ENCODE measurements around the gene ZNF521.

ZNF521 gene

GRCh38 chr18:25244924-25245698, 106.9 kb downstream of the ZNF521 start:
- DNase-seq: no peak

DNA sequence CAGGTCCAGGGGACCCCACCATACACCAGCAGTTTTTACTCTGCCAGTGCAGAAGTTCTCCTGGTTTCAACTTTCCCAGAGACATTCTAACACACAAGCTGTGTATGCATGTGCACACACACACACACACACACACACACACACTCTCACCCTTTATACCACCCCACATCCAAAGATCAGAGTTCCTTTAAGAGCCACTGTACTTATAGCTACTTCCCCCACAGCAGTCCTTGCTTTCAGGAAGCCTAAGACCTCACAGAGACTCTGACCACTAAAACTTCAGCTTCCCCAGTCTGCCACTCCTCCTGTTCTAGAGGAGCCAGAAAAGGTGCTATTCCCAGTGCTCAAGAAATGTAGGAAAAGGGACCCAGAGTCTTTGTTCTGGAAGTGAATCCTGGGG, 107.8 kb downstream of the ZNF521 start:
- DNase-seq: no peak

DNA sequence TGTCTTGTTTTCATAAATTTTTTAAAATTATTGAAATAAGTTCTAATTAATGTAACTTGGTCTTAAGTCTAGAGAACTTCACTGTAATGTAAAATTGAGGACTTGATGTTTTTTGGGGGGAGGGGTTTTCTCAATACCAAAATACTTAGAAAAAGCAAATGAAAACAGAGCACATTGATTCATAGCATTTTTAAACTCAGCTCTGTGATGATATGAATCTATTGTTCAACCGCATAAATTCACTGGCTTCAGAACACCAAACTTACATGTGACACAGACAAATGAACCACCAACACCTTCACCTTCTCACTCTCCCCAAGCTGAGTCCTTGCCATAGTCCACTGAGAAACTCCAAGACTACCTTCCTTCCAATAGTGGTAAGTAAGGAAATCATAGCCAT, 108.2 kb downstream of the ZNF521 start:
- no peak for DNase-seq

- DNase-seq: no peak
These were observed 108.7 kb downstream of the ZNF521 start for GRCh38 chr18:25243257-25243656.

DNA sequence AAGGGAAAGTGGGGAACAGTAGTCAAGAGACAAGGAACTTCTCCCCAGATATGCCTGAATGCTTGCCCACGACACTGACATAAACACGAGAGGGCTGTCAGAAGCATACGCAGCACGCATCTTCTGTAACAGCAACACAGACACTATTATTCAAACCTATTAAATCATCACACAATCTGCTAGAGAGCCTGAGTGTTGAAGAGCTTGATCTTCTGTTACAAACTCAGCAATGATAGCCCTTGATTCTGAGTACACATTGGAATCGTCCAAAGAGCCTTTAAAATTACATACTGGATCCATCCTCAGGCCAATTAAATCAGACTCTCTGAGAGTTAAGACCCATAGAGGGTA, 111.6 kb downstream of the ZNF521 start:
- no peak for DNase-seq

DNA sequence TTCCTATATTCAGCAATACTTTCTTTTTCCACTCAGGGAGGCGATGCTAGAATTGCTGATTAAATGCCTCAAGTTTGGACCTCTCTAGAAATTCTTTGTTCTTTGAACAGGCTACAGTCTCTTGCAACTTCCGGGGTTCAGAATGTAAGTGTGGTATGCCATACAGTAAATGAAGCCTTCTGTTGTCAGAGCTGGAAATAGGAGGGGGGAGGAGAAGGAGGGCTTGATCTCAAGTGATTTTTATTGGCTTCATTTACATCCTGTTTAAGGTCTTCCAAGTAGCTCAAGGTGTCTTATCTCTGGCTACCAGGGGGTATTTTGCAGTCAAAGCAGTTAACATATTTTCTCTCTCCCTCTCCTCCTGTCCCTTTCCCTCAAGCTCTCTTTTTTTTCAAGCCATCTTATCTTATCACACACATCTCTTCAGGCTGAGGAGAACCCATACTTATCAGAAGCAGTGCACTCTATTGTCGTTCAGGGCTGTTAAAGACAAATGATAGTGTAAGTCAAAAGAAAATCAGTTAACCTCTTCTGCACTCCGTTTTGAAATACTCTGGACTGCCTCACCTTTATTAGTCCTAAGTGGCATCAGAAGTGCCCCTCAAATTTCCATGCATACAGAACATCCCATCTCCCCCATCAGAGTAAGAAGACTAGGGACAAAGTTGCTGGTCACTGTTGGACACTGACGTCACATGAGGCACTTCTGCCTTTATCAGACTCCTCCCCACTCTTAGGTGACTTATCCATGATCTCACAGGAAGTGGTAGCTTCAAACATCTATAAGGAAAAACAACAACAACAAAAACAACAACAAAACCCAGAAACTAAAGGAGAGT, 112.2 kb downstream of the ZNF521 start:
- DNase-seq: no peak

GRCh38 chr18:25239151-25239550, 112.8 kb downstream of the ZNF521 start:
- no peak for DNase-seq

DNA sequence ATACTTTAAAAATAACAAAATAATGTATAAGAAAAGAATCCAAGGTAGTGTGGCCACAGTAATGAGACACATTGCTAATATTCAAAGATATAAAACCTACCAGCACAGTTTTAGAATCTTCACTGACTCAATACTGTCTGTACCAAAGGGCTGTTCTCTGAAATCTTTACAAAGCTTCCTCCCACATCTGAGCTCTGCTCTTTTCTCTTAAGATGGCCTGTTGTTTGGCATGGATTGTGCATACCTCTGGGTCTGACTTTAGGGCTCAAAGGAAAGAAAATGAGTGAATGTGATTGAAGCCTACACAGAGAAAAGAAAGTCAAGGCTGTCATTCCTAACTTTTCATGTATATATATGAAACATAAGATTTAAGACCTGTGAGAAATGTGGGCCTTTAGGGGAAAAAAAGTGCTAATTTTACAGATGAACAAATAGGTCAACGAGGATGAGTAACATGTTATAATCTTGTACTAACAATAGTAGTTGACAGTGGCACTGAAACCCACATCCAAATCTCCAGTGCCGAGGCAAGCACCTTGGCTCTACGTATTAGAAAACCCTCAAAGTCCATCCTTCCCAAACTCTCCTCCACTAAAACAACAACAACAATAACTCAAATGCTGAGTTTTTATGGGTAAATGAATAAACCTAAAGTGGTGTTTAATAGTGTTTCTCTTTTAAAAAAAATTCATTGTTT, 114.2 kb downstream of the ZNF521 start:
- no peak for DNase-seq

DNA sequence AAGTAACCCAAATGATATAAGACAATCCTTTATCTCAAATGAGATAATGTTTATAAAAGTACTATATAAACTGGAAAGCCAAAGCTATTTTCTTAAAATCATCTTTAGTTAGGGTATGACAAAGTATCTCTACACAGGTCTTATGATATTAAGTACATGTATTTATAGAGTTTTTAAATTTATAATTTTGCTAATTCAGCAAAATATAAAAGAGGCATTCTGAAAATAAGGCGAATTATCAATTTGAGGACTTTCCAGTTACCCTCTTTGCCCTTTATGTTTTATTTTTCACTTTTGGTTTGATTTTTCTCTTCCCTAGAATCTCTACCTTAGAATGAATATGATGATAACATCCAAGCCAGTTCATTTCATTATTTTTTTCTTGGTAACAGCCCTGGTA, 115.2 kb downstream of the ZNF521 start:
- no peak for DNase-seq

DNA sequence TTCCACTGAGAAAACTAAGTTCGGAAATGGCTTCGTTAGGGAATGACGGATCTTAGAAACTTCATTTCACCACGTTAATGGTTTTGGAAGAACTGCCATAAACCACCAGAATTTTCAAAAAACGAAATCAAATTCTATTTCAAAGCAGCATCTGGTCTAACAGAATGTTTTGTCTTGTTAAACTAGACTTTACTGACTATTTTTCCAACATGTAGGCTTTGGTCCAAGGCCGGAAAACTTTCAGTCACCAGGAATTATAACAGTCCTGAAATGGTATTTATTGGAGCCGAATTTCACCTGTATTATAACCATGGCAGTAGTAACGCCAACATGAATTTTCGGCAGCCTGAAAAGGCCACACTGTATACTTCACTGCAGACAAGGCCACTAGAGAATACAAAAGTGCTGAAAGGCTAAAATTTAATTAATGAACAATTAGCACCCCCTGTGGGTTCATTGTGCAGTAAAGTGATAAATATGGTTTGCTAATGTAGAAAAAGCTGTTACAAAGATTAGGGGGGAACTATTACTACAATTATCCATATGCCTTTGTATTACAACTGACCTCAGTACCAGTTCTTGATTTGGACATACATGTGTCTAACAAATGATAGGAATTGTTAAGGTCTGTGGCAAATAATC, 116.4 kb downstream of the ZNF521 start:
- DNase-seq: peak; percentile 20

GRCh38 chr18:25234740-25235345, 117.1 kb downstream of the ZNF521 start:
- no peak for DNase-seq

DNA sequence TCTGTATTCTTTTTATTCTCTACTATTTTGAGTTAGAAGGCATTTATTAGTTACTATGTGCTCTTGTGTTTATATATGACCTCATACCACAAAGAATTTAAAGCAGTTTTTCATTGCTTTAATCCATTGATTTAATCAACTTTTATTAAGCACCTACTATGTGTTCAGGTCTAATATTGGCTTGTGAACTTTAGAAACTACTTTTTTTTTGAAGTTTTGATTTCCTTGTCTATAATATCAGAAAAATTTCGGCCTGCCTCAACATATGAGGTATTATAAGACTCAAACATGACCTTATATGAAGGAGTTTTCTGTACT, 117.7 kb downstream of the ZNF521 start:
- no peak for DNase-seq

- no peak for DNase-seq
These were observed 118.2 kb downstream of the ZNF521 start for GRCh38 chr18:25233528-25234321.

GRCh38 chr18:25231327-25231691, 120.7 kb downstream of the ZNF521 start:
- DNase-seq: no peak

DNA sequence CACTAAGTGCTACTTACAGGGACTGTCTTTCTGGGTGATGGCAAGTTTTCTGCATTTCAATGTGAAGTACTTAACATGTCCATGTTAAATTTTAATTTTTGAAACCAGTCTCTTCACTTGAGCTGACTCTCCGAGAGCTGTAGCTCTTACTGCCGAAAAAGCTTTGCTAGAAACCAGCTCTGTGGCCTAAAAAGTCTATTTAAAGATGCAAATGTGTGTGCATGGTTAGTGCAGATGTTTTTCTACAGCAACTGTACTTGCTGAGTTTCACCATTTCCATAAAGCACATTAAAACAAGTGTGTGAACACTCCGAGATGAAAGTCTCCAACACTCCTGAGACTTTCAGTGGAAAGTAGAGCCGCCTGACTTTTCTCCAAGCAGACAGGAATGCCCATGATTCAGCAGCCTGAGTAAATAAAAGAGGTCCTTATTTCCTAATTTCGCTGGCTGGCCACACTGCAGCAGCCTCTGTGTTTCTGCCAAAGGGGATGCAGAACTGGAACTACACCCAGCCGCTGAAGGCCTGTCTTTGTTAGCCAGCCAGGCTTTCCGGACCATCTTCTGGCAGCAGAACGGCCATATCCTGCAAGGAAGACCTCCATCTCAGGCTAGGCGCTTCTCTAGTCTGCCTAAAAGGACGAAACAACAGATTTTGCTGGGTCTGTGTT, 121.2 kb downstream of the ZNF521 start:
- DNase-seq: no peak

DNA sequence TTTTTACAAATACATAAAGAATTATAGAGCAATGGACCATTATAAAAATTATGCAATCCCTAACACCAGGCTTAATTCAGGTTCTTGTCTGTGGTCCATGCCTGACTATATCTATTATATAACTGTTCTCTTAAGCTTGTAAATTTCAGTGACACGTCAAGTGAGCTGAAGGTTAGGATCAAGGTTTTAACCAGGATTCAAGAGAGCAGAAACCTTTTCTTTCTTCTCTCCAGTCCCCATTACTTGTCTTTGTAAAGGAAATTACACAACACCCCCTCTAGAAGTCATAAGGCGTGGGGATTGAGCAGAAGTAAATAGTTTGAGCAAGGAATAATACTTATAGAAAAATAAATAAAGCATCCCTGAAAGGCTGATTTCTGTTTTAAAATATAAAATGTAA, 122.0 kb downstream of the ZNF521 start:
- no peak for DNase-seq

DNA sequence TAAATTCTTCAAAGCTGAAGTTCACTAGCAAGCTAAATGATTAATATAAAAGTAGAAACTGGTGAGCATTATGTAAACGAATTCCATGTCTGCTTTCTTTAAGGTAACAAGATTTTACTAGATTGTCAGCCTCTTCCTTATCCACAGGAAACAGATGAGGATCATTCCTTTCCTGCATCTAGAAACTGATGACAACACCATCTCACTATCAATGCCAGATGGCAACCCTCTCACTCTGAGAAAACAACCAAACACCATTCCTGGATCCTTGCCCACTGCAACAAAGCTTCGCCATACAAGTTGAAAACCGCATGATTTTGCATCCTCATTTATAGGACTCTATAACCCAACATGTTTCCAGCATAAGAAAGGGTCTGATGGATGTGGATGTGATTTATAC, 122.9 kb downstream of the ZNF521 start:
- DNase-seq: no peak

DNA sequence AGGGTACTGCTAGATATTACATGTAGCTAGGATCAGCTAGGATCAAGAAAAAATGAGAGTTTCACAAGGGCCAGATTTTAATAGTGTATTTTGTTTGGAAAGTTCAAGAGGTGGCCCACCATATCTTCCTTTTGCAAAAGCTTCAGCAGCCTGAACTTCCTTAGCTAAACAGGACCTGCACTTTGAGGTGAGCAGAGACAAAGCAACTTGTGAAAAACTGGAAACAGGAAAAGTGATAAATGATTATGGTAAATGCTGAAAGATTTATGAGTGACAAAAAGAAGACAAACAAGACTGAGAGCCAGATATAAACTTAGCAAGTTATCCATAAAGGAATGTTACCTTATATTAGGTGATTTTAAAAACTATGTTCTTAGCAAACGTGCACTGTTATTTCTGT, 123.6 kb downstream of the ZNF521 start:
- DNase-seq: no peak

GRCh38 chr18:25225151-25225550, 126.8 kb downstream of the ZNF521 start:
- no peak for DNase-seq

DNA sequence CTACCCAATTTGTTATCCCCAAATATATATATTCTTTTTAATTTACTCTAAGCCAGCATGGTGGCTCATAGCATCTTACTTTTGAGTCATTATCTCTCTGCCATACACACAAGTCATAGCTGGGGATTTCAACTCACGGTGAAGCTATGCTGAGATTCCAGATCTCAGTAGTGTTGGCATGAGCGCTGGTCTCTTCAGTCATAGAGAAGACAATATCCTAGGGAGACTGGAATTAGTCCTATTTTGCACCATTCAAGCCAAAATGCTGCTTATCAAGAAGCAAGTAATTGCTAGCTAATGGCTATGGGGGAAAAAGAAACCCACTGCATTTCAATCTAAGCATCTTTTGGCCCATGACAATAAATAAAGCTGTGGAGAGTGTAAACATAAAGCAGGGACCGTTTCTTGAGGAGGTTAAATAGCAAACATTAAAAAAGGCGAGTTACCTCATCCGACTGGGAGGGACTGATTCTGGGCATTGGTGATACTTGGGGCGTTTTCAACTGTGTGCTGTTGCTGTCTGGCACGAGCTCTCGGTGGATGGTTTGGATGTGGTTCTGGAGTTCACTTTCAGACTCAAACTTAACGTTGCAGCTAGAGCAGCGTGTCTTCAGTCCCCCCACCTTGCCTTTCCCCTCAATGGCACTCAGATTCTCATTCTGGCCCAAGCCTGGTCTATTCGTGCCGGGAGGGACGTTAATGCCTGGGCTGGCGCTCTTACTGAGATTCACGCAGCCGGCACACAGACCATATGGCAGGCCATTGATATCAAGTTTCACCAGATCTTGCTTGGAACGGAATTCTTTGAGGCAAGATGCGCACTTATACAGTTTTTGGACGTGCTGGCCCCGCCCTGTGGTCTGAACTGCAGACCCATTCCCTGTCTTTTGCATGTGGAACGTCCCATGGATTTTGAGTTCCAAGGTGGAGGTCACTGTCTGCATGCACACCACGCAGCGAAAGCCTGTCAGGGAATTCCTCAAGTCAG, 127.8 kb downstream of the ZNF521 start:
- no peak for DNase-seq
